Upper lobe of left lung (tissue), 6 donors: ENCODE data around the gene TPSD1. TPM values are rescaled to one million over a fixed set of nuclear protein-coding genes. Genes with fewer than 3 reads are reported as not detected.
A peak's percentile ranks its signal among the peaks of the same experiment; 100 is the strongest.
"Not testable (repeated sequence)": the region's sequence is repeated elsewhere in the genome, so short reads cannot be mapped to it uniquely, and the experiment has no call there.

Experiments
- ATAC-seq, 2 donors: fragments of 200-7000 bp; cut with Tn5 transposase; one replicate each; pipeline ENCODE4 v1.9.1; 2022; ENCODE audit warnings: mild to moderate bottlenecking in 2 of 2, moderate library complexity in 2 of 2; ENCODE audit not compliant: low FRiP score in 2 of 2
- DNase-seq, 2 donors: peaks; one replicate each; pipeline ENCODE4 v3.0.0-alpha.2; 2019 to 2020
- H3K27ac ChIP-seq, 4 donors: fragments of 200-600 bp; sonication (generic); one replicate each; pipeline ENCODE4 v1.5.1; 2016 to 2019
- H3K27me3 ChIP-seq, 4 donors: fragments of 200-600 bp; sonication (generic); one replicate each; pipeline ENCODE4 v1.5.1; 2017 to 2019
- H3K36me3 ChIP-seq, 4 donors: fragments of 200-600 bp; sonication (generic); one replicate each; pipeline ENCODE4 v1.5.1; 2016 to 2019
- H3K4me1 ChIP-seq, 4 donors: fragments of 200-600 bp; sonication (generic); one replicate each; pipeline ENCODE4 v1.5.1; 2018 to 2019
- H3K4me3 ChIP-seq, 4 donors: fragments of 200-600 bp; sonication (generic); one replicate each; pipeline ENCODE4 v1.5.1; 2017 to 2019; ENCODE audit warnings: mild to moderate bottlenecking in 2 of 4, moderate library complexity in 1 of 4
- H3K9me3 ChIP-seq, 4 donors: fragments of 200-600 bp; sonication (generic); one replicate each; pipeline ENCODE4 v1.5.1; 2018 to 2019
- EP300 ChIP-seq, 4 donors: sonication (generic); formaldehyde crosslinking; IDR thresholded peaks; one replicate each; pipeline ENCODE4 v1.5.1; 2017; ENCODE audit warnings: antibody characterized with exemption in 4 of 4, control low read depth in 2 of 4
- POLR2A ChIP-seq, 4 donors: fragments of 450-650 bp; IDR thresholded peaks; one replicate each; pipeline ENCODE4 v1.5.1; 2016 to 2017; ENCODE audit warnings: antibody characterized with exemption in 4 of 4, mild to moderate bottlenecking in 2 of 4
- POLR2AphosphoS5 ChIP-seq, 2 donors: sonication (generic); formaldehyde crosslinking; IDR thresholded peaks; one replicate each; pipeline ENCODE4 v1.5.1; 2017; ENCODE audit warnings: antibody characterized with exemption in 2 of 2
- WGBS, 2 donors: methylation state at CpG; one replicate each; pipeline ENCODE4 v1.1.5; 2017 to 2018; 5-methylcytosine and 5-hydroxymethylcytosine counted together
- total RNA-seq, 6 donors: library from RNA; depleted of rRNA in 4 of 6; stranded (reverse); fragments of >200 nt in 4 of 6; gene quantifications; one replicate each; pipeline versions ENCODE4 v1.1.0 to v1.2.1, GENCODE V29; 2016 to 2021
- TF ChIP-seq, protein P1 (sequence below), 6 experiments: fragments of 450-650 bp in 4 of 6; fragments of 200-600 bp in 2 of 6; sonication (generic) in 2 of 6; IDR thresholded peaks; one replicate each; pipeline ENCODE4 v1.5.1; 2016 to 2019; ENCODE audit warnings: antibody characterized with exemption in 6 of 6
- donor health status: DM: no; HTN: no; CAD: no; lungs with moderate emphysema.
- donor health status: DM: no; HTN: yes; CAD: no; lungs with severe emphysema.

Gene TPSD1
- total RNA-seq, 6 donors from 2014 or later, result 1.3 to 14.0 (median 6.4) TPM

DNA sequence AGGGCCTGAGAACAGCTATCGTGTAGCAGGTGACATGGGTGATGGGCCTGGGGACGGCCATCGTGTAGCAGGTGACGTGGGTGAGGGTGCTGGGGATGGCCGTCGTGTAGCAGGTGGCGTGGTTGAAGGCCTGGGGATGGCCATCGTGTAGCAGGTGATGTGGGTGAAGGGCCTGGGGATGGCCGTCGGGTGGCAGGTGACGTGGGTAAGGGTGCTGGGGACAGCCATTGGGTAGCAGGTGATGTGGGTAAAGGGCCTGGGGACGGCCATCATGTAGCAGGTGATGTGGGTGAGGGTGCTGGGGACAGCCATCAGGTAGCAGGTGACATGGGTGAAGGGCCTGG is 15.5 kb downstream of the TPSD1 start:
- Histone ChIP-seq H3K27ac (no peak overlapping the region), H3K4me1 (peaks cover 0 to 6% (median 3%) of the 10 kb centered on the region in 4 donors), H3K9me3 (no peaks in the 10 kb centered on the region), H3K36me3 (no peaks in the 10 kb centered on the region), H3K4me3 (no peak overlapping the region), H3K27me3 (no peaks in the 10 kb centered on the region)
- ATAC-seq, result no peak
- WGBS, 2 donors, result 70 to 80% methylated on average over 12 of the region's 12 CpGs
- DNase-seq, result no peak
- TF ChIP-seq EP300 (IDR thresholded peaks at IDR 0.05) (no peak), POLR2A (IDR thresholded peaks at IDR 0.05) (no peak), POLR2AphosphoS5 (IDR thresholded peaks at IDR 0.05) (no peak)

DNA sequence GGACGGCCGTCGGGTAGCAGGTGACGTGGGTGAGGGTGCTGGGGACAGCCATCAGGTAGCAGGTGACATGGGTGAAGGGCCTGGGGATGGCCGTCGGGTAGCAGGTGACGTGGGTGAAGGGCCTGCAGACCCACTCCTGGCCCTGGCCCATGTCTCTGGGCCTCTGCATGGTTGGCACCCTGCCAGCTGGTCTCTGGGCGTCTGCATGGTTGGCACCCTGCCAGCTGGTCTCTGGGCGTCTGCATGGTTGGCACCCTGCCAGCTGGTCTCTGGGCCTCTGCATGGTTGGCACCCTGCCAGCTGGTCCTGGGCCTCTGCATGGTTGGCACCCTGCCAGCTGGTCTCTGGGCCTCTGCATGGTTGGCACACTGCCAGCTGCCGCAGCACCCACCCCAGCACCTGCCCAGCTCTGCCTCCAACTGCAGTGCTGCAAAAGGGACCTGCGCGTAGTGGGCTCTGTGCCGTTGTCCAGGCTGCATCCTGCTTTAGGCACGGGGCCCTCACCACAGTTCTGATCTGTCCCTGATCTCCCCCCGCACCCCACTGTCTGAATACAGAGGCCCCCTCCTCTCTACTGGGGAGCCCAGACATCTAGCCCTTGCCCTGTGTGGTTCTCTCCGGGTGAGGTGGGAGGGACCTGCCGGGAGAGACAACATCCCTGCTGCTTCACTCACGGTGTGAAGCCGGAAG is 16.0 kb downstream of the TPSD1 start:
- DNase-seq (peak in 1 of 2 donors; percentile 87), ATAC-seq (peak in 1 of 2 donors; percentile 5)
- H3K27me3 ChIP-seq, H3K9me3 ChIP-seq, H3K27ac ChIP-seq, H3K4me1 ChIP-seq, H3K36me3 ChIP-seq, H3K4me3 ChIP-seq: not testable (repeated sequence)
- WGBS, 2 donors, result 15 to 17% methylated on average over 12 to 13 of the region's 19 CpGs

GRCh38 chr16:1272453-1273198 is 16.8 kb downstream of the TPSD1 start:
- Histone ChIP-seq H3K9me3 (no peaks in the 10 kb centered on the region), H3K36me3 (no peaks in the 10 kb centered on the region), H3K27ac (no peak overlapping the region), H3K27me3 (no peaks in the 10 kb centered on the region), H3K4me1 (peaks cover 0 to 6% (median 3%) of the 10 kb centered on the region in 4 donors), H3K4me3 (no peak overlapping the region)
- ATAC-seq, result peak in 1 of 2 donors; percentile 11
- DNase-seq, result no peak
- TF ChIP-seq, protein P1, sequence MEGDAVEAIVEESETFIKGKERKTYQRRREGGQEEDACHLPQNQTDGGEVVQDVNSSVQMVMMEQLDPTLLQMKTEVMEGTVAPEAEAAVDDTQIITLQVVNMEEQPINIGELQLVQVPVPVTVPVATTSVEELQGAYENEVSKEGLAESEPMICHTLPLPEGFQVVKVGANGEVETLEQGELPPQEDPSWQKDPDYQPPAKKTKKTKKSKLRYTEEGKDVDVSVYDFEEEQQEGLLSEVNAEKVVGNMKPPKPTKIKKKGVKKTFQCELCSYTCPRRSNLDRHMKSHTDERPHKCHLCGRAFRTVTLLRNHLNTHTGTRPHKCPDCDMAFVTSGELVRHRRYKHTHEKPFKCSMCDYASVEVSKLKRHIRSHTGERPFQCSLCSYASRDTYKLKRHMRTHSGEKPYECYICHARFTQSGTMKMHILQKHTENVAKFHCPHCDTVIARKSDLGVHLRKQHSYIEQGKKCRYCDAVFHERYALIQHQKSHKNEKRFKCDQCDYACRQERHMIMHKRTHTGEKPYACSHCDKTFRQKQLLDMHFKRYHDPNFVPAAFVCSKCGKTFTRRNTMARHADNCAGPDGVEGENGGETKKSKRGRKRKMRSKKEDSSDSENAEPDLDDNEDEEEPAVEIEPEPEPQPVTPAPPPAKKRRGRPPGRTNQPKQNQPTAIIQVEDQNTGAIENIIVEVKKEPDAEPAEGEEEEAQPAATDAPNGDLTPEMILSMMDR (IDR thresholded peaks at IDR 0.05), result no peak
- TF ChIP-seq EP300 (IDR thresholded peaks at IDR 0.05) (no peak), POLR2AphosphoS5 (IDR thresholded peaks at IDR 0.05) (no peak)
- 76 to 79% methylated on average over 8 to 9 of the region's 9 CpGs for WGBS, 2 donors

- ATAC-seq (no peak), DNase-seq (peak in 1 of 2 donors; percentile 67)
- no peak for TF ChIP-seq POLR2AphosphoS5 (IDR thresholded peaks at IDR 0.05)
- no peak for TF ChIP-seq EP300 (IDR thresholded peaks at IDR 0.05)
- TF ChIP-seq POLR2A (IDR thresholded peaks at IDR 0.05), result no peak
- TF ChIP-seq, protein P1 (IDR thresholded peaks at IDR 0.05), result no peak
- WGBS, 2 donors, result 82 to 89% methylated on average over 5 to 15 of the region's 15 CpGs
- Histone ChIP-seq H3K4me3 (no peak overlapping the region), H3K36me3 (no peaks in the 10 kb centered on the region), H3K27me3 (peaks cover 0 to 3% (median 0%) of the 10 kb centered on the region in 4 donors), H3K9me3 (no peaks in the 10 kb centered on the region), H3K27ac (no peak overlapping the region), H3K4me1 (peaks cover 0 to 6% (median 3%) of the 10 kb centered on the region in 4 donors)
Measured at GRCh38 chr16:1273816-1274215, 17.9 kb downstream of the TPSD1 start.

GRCh38 chr16:1274767-1275166 is 18.9 kb downstream of the TPSD1 start:
- DNase-seq, result no peak
- no peaks in the 10 kb centered on the region for H3K9me3 ChIP-seq
- H3K4me1 ChIP-seq, result peaks cover 0 to 6% (median 3%) of the 10 kb centered on the region in 4 donors
- no peaks in the 10 kb centered on the region for H3K36me3 ChIP-seq
- peaks cover 0 to 11% (median 0%) of the 10 kb centered on the region in 4 donors for H3K27me3 ChIP-seq
- H3K27ac ChIP-seq, result no peak overlapping the region
- no peak overlapping the region for H3K4me3 ChIP-seq
- WGBS, 2 donors, result 87 to 88% methylated on average over 7 of the region's 7 CpGs
- no peak for ATAC-seq
- TF ChIP-seq POLR2A (IDR thresholded peaks at IDR 0.05), result no peak
- TF ChIP-seq EP300 (IDR thresholded peaks at IDR 0.05), result no peak
- no peak for TF ChIP-seq POLR2AphosphoS5 (IDR thresholded peaks at IDR 0.05)
- TF ChIP-seq, protein P1 (IDR thresholded peaks at IDR 0.05), result no peak
